Astrocyte of the spinal cord (primary cell): ENCODE data around the gene CCDC158.

ENCODE experiments used
- DNase-seq: peaks from one replicate; pipeline ENCODE4 v3.0.0; 2011; ENCODE audit warnings: low read depth, low spot score
- H3K4me3 ChIP-seq: 2 replicates; pipeline ENCODE4 v1.5.1; 2011; ENCODE audit warnings: low read depth, mild to moderate bottlenecking, low read length, moderate library complexity
- in situ Hi-C: cut with HindIII; loops from 2 replicates; pipeline ENCODE4 v1.10.0; 2017; ENCODE audit warnings: low sequenced_read_pairs
- TF ChIP-seq, protein P1 (sequence below): IDR thresholded peaks from 2 replicates; pipeline ENCODE4 v1.5.1; 2012; ENCODE audit warnings: low read depth, mild to moderate bottlenecking, low read length, inconsistent platforms

Gene CCDC158

DNA sequence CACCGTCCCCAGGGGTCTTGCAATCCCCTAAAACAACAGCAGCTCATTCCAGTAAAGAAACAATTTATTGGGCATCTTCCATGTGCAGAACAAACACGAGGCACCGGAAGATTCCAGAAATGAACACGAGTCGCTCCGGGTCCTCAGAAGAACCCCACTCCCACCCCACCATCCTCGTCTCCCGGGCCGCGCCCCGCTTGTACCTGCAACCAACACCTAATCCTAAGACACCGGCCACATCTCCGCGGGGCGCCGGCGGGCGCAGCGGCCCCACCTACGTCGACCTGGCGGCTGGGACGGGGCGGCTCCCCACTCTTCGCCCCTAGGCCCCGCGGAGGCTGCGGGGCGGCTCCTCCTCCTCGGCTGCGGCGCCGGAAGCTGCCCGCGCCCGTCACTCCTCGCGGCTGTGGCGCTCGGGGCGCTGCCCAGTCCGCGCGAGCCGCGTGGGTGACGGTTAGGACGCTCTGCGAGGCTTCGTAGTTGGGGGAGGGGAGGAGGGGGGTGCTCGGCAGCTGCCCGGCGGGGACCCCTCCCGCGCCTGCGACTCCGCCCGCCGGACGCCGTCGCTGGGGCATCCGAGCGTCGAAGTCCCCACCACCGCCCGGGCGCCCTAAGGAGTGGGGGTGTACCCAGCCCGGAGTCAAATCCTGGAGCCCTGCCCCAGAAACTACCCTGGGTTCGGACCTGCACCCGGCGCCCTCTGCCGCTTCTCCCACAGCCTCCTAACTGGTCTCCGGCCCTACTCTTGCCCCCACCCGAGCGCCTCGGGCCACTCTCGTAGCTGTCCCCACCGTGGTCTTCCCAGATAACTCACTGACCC, at the start of gene CCDC158:
Gene CCDC158, minus strand, starts transcription at position 380 of the 820 bp plus-strand sequence. CDS start 17,934 bp downstream, outside the sequence.
- TF ChIP-seq, protein P1, sequence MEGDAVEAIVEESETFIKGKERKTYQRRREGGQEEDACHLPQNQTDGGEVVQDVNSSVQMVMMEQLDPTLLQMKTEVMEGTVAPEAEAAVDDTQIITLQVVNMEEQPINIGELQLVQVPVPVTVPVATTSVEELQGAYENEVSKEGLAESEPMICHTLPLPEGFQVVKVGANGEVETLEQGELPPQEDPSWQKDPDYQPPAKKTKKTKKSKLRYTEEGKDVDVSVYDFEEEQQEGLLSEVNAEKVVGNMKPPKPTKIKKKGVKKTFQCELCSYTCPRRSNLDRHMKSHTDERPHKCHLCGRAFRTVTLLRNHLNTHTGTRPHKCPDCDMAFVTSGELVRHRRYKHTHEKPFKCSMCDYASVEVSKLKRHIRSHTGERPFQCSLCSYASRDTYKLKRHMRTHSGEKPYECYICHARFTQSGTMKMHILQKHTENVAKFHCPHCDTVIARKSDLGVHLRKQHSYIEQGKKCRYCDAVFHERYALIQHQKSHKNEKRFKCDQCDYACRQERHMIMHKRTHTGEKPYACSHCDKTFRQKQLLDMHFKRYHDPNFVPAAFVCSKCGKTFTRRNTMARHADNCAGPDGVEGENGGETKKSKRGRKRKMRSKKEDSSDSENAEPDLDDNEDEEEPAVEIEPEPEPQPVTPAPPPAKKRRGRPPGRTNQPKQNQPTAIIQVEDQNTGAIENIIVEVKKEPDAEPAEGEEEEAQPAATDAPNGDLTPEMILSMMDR = no peak
- DNase-seq = no peak
- peak within 1 kb of the TSS; percentile 37 for H3K4me3 ChIP-seq
- in situ Hi-C loops = no loop called here

DNA sequence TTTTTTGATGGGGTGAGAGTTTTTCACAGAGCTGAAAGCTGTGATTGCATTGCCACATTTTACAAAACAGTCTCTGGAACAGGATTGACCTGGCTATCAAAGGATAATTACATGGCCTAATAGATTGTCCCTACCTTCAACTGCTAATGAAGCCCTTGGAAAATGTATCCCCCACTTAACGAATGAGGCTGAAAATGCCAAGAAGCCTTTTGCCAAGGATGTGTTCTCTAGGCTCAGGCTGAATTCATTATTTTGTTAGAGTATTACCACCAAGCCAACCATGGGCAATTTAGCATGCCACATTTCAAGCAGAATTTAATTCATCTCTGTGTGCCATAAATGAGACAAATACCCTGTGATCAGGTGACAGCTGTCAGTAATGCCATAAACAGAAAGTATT, 49.6 kb upstream of the CCDC158 start:
- TF ChIP-seq, protein P1 = no peak
- in situ Hi-C loops = no loop called here
- H3K4me3 ChIP-seq = no peak overlapping the region
- DNase-seq = no peak

DNA sequence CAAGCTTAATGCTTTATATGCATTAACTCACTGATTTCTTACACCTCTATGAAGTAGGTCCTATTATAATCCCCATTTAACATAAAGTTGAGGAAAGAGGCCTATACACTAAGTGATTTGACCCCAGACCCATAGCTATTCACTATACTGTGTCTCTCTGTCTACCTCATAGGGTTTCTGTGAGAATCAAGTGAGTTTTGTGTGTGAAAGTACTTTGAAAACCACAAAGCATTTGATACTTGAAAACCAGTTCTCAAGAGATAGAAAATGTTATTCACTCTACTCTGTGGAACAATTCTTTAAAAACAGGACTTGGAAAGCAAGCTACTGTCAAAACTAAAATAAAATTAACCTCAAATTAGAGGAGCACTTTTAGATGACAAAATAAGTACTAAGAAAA, 49.1 kb upstream of the CCDC158 start:
- TF ChIP-seq, protein P1 = no peak
- in situ Hi-C loops = no loop called here
- DNase-seq = no peak
- no peak overlapping the region for H3K4me3 ChIP-seq

DNA sequence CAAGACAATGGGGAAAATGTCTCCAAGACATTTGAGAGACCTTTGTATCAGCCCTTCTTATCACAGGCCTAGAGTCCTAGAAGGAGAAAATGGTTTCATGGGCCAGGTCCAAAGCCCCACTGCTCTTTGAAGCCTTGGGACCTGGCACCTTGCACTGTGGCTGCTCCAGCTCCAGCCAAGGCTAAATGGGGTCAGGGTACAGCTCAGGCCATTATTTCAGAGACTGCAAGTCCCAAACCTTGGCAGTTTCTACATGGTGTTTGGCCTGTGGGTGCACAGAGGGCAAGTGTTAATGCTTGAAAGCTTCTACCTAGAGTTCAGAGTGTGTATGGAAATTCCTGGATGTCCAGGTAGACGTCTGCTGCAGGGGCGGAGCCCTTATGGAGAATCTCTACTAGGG, 42.6 kb upstream of the CCDC158 start:
- DNase-seq = no peak
- no peak overlapping the region for H3K4me3 ChIP-seq
- in situ Hi-C loops = no loop called here
- TF ChIP-seq, protein P1 = no peak

DNA sequence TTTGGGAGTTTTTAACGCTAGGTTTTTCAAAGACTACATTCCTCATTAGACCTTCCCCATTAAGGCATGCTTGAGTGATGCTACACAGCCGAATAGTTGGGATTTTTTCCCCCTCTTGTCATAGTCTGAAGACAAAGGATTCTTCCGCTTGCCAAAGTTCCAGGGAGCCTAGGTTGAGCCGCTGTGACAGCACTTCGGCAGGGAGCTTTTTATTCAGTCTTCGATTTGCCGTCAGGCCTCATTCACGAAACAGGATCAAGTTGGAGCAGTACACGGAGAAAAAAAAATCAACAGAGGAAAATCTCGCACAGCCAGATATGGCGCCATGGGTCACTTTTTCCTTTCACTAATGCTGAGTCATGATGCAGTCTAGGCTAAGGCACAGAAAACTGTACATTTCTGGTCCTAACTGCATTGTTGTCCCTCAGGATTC, 38.4 kb upstream of the CCDC158 start:
- TF ChIP-seq, protein P1 = no peak
- peak; percentile 85 for DNase-seq
- in situ Hi-C loops = no loop called here
- H3K4me3 ChIP-seq = no peak overlapping the region

DNA sequence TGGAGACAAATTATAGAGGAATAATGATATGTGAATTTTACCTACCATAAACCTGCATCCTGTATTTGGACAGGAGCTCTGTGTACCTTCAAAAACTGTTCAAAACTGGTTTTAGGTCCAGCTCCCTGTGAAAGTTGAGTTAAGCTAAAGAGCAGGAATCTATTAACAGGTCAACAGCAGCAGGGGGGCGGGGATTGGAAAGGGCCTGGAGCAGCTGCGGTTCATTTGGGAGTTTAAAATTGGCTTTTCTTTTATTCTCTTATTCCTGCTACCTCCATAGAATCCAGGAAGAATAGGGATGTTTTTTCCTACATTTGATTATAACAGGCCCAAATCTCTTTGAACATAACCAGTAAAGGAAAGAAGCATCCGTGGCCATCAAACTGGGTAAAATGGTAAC, 37.9 kb upstream of the CCDC158 start:
- in situ Hi-C loops = no loop called here
- no peak for DNase-seq
- TF ChIP-seq, protein P1 = no peak
- H3K4me3 ChIP-seq = no peak overlapping the region
